CD4-positive, alpha-beta T cell treated with Interferon gamma for 1 hour (primary cell): ENCODE results near the gene APCDD1.

Source experiments
- DNase-seq: peaks from one replicate; pipeline ENCODE4 v3.0.0-alpha.2; 2020

The APCDD1 gene

GRCh38 chr18:10436160-10436559, 18.3 kb upstream of the APCDD1 start:
- DNase-seq = no peak

GRCh38 chr18:10437837-10438236, 16.6 kb upstream of the APCDD1 start:
- DNase-seq = no peak

DNA sequence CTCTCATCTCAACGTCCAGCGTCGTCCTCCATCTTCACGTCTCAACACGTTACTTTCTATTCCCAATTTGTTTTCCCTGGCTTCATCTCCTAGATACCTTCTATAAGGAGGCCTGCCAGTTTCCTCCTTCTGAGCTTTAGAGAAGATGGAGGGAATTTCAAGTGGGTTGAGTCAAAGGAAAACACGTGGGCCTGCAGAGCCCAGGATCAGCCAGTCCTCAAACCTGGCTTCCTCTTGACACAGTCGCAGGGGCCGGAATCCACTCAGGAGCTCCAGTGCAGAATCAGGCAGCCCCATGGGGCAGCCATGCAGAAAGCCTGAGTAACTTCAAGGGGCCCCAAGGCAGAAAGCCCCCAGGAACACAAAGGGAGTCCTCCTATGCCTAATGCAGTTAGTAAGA, 14.5 kb upstream of the APCDD1 start:
- no peak for DNase-seq

DNA sequence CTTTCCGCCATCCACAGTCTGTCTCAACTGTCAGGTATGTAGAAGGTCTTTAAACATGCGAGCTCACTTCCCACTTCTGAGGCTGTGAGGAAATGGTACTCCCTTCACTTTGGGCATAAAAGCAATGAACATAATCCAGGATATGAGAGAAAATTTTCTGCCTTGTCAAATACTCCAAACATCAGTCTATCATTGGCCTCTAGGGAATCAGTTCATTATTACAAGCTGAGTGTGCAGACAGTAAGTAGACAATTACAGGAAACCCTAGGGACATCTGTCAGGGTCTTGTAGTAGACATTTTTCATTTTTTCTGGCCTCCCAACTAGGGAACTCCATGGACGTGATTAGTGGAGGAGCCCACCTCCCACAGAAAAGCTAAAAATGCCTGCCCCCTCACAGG, 13.6 kb upstream of the APCDD1 start:
- no peak for DNase-seq

- no peak for DNase-seq
Observed at GRCh38 chr18:10441472-10441871, 13.0 kb upstream of the APCDD1 start.

DNA sequence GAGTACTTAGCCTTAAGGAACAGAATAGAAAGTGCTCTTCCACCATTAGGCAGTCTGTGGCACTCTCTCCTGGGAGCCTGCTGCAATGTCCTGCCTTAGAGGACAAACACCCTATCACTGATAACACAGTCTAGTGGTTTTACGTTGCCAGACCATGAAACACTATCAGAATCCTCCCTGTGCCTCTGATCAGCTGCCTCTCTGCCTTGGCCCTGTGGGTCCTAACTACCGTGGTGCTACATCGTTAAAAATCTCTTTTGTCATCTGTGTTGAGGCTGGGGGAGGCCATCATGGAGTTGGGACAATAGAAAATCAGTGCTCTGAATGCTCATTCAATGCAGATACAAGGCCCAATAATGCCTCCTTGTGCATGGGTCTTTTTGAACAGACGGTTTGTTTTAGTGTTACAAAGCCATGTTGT, 11.9 kb upstream of the APCDD1 start:
- no peak for DNase-seq

GRCh38 chr18:10443001-10443400, 11.4 kb upstream of the APCDD1 start:
- no peak for DNase-seq

DNA sequence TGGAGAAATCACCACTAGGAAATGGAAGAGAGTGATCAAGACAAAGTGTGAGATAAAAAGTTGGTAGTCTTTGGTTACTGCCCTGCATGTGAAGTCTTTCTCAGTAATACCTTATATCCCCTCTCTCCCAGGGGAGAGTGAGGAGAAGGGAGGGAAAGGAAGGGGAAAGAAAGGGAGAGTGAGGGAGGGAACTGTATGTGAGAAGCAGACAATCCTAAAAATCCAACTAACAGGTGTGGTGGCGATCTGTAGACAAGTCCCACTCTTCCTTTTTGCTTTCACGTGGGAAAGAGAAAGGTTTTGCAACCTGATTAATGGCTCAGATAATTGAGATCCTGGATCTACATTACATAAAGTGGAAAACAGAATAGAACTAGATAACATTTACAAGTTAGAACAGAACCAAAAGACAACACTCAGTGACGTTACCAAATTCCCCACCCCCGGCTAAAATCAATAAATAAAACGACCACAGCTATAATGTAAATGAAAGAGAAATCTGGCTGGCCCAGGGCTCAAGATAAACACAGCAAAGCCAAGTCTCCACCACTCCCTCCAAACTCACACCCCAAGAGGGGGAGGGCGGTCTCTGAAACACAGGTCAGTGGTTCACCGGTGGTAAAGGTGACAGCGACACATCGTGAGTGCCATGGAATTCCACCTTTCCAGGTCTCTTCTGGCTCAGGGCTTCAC, 10.0 kb upstream of the APCDD1 start:
- DNase-seq = no peak

- DNase-seq = no peak
Observed at GRCh38 chr18:10449396-10449795, 5.0 kb upstream of the APCDD1 start.

DNA sequence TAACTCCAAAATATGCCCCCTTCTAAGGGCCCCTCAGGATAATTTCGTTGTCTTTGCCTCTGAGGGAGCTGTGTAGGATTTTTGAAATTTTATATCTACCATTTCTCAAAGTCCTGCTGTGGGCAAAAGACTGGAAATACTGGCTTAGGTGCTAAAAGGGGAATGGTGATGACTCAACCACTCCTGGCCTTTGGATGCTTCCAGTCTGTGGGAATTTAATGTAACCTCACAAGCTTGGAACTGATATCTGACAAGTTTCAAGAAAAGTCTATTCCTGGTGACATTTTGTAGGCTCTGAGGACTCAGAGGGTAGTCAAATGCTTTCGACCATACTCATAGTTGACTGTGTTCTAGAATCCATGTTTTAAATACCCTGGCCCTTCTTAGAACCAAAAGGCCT, 3.4 kb upstream of the APCDD1 start:
- no peak for DNase-seq

GRCh38 chr18:10453261-10453805, 1.1 kb upstream of the APCDD1 start:
- no peak for DNase-seq

- DNase-seq = no peak
Observed at GRCh38 chr18:10454681-10455557, 484 bp downstream of the APCDD1 start.

DNA sequence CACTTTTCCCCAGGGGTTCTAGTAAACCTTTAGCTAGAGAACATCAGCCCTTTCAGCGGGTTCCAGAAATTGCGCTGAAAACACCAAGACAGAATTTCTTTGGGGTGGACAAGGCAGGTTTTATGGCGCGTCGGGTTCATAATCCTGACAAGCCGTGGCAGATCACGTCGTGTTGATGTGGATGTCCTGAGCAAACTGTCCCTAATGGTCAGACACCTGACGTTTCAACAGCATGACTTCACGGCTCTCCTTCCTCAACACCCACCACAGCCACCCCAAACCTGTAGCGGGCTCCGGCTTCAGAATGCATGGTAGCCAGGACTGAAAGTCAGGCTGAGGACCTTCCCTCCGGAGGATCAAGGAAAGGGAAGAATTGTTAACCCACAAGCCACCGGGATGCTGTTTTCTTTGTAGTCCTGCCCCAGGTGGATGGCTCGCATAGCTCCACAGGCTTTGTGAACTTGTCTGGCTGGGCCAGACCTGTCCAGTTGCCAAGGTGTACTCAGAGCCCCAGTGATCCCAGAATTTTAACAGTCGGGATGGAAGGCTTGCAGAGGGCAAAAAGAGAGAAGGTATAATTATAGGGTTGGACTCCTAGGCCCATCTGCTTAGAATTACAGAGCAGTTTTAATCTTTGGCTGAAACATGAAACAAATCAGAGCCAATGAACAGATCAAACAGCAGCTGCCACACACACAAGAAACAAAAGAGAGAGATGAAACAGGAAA, 1.5 kb downstream of the APCDD1 start:
- DNase-seq = no peak

- DNase-seq = no peak
Observed at GRCh38 chr18:10456718-10457117, 2.3 kb downstream of the APCDD1 start.

DNA sequence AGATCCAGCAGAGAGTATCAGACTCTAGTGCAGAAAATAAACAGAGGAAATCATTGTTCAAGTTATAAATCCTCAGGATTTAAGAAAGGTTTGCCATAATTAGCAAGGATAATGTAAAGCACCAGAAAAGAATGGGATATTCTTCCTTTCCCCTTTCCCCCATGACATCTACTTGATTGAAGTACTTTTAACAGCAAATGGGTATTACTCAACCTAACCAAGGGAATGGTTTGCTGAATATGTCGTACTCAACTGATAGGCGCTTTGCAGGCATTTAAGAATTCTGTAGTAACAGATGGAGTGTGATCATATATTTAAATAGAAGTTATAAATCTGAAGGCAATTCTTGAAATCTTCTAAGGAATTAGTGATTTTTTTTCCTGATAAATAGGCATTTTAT, 2.7 kb downstream of the APCDD1 start:
- no peak for DNase-seq

DNA sequence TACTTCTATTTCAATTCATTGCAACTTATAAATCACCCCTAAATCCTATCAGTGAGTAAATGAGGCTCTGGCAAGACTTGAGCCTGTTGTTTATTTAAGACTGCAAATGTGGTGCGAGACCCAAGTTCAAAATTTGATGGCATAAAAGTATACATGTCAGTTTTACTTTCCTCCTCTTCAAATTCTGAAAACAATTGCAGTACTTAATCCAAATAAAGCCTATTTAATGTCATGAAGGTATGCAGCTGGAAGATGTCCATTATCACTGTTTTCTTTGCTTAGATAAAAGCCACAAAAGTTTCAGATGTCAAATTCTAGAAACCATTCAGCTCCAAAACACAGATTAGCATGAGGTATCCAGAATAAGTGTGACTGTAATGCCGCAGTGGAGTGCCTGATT, 3.3 kb downstream of the APCDD1 start:
- no peak for DNase-seq

DNA sequence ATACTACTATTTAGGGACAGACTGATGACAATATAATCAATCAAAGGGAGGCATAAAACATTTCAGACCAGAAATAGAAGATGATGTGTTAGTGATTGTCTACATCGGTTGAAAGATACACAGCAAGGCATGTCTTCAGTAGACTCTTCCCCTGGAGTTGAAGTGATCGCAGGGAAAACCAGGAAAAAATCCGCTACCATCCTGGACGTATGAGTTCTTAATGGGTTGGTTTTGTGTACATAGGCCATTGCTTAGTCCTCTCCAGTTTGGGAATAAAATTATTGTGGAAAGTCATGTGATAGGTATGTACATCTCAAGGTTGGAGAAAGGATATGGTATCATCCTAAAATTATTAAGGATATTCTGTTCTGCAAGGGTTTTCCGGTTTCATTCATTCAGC, 4.3 kb downstream of the APCDD1 start:
- no peak for DNase-seq

GRCh38 chr18:10459587-10459986, 5.2 kb downstream of the APCDD1 start:
- DNase-seq = no peak

GRCh38 chr18:10460414-10461018, 6.1 kb downstream of the APCDD1 start:
- DNase-seq = no peak

- DNase-seq = no peak
Observed at GRCh38 chr18:10461989-10462388, 7.6 kb downstream of the APCDD1 start.

DNA sequence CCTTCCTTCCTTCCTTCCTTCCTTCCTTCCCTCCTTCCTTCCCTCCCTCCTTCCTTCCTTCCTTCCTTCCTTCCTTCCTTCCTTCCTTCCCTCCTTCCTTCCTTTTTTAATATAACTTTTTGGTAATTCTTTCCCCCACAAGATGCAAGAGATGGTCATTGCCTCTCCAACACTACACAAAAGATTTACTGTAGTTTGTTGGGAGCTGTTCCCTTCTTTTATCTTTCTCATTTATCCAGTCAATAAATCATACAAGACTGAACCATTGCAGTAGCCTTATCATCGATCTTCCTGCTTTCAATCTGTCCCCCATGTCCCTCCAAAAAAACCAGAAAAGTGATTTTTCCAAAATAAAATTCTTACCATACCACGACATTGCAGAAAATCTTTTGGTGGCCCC, 8.2 kb downstream of the APCDD1 start:
- DNase-seq = no peak

DNA sequence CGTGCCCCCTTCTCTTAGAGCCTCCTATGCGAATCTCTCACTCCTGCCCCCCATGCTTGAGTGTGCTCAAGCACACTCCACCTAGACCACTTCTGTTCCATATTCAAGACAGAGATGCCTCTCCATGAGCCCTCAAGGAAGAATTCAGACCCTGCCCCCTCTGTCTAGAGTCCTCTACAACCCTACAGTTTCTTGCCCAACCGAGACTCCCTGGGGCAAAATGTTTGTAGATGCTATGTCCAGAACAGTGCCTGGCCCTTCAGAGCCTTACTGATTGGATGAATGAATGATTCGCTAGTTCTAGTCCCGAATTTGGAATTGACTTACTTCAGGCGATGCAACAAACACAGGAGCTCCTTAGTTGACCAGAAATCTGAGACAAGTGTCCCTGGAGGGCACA, 8.7 kb downstream of the APCDD1 start:
- DNase-seq = no peak

- DNase-seq = no peak
Observed at GRCh38 chr18:10463741-10464140, 9.3 kb downstream of the APCDD1 start.
